HepG2 (cell line): ENCODE data around the gene TRPV2. TPM values are rescaled to one million over a fixed set of nuclear protein-coding genes. Genes with fewer than 3 reads are reported as not detected.

Source experiments
- ATAC-seq: fragments of 200-7000 bp; cut with Tn5 transposase; 3 replicates; pipeline ENCODE4 v1.9.1; 2020; ENCODE audit warnings: mild to moderate bottlenecking, moderate library complexity
- BruUV-seq: library from RNA; stranded (reverse); fragments of 400-500 nt; replicated peaks from 2 replicates; lab custom pipeline; 2021; lab: Mats Ljungman, UMichigan
- CTCF ChIA-PET: fragments of 300-600 bp; formaldehyde crosslinking; extraction: SDS; loops from one replicate; lab custom pipeline; 2021; ENCODE audit warnings: low total read pairs, inconsistent platforms, low intra/inter-chr PET ratio; lab: Yijun Ruan, JAX
- POLR2A ChIA-PET: fragments of 350-600 bp; sonication (Branson Sonifier 250); formaldehyde crosslinking; loops from one replicate; lab custom pipeline; 2020; ENCODE audit warnings: antibody characterized with exemption, inconsistent platforms; lab: Yijun Ruan, JAX
- DNase-seq: peaks from one replicate; pipeline ENCODE4 v3.0.0-alpha.2; 2015; ENCODE audit warnings: low spot score
- FAIRE-seq: peaks from 3 replicates; lab custom pipeline; 2011; peaks lifted over from hg19 to GRCh38; lab: Jason Lieb, UNC
- H2AFZ ChIP-seq: one replicate; pipeline ENCODE4 v1.6.1; 2011; ENCODE audit warnings: low read length, inconsistent platforms
- H3K27ac ChIP-seq: fragments of 300-600 bp; 3 replicates; pipeline ENCODE4 v1.8.0; 2011; ENCODE audit warnings: mixed run types, mild to moderate bottlenecking, mixed read lengths, low read length, inconsistent platforms; ENCODE audit not compliant: insufficient read depth; ENCODE audit errors: extremely low read length
- H3K27me3 ChIP-seq, 2 experiments: fragments of 200-600 bp in 1 of 2; 2 replicates in 1 of 2; 3 replicates in 1 of 2; pipeline versions ENCODE4 v1.6.0 to v1.8.0; 2011; ENCODE audit warnings: low read length in 2 of 2, mild to moderate bottlenecking in 2 of 2, moderate library complexity in 2 of 2, inconsistent platforms in 1 of 2; ENCODE audit not compliant: insufficient read depth in 2 of 2, control insufficient read depth in 1 of 2
- H3K36me3 ChIP-seq, 2 experiments: fragments of 200-600 bp in 1 of 2; replicated peaks in 1 of 2; 2 replicates in 1 of 2; 3 replicates in 1 of 2; pipeline versions ENCODE4 v1.5.1 to v1.8.0; 2011; ENCODE audit warnings: low read length in 2 of 2, inconsistent platforms in 1 of 2; ENCODE audit not compliant: insufficient read depth in 2 of 2, control insufficient read depth in 1 of 2
- H3K4me1 ChIP-seq: 2 replicates; pipeline ENCODE4 v1.5.1; 2012; ENCODE audit warnings: low read length, inconsistent platforms; ENCODE audit not compliant: insufficient read depth
- H3K4me2 ChIP-seq: 2 replicates; pipeline ENCODE4 v1.6.0; 2011; ENCODE audit warnings: low read depth, low read length, inconsistent platforms
- H3K4me3 ChIP-seq, 3 experiments: fragments of 200-600 bp in 1 of 3; sonication (generic), shearing (Covaris generic) in 1 of 3; replicated peaks in 1 of 3; 2 replicates each; pipeline ENCODE4 v1.5.1; 2011 to 2016; ENCODE audit warnings: low read length in 3 of 3, inconsistent platforms in 2 of 3, low read depth in 2 of 3, mild to moderate bottlenecking in 2 of 3, control low read depth in 1 of 3, mixed read lengths in 1 of 3; ENCODE audit not compliant: insufficient read depth in 1 of 3
- H3K79me2 ChIP-seq: one replicate; pipeline ENCODE4 v1.6.1; 2011; ENCODE audit warnings: low read length, inconsistent platforms; ENCODE audit not compliant: insufficient read depth
- H3K9ac ChIP-seq: 2 replicates; pipeline ENCODE4 v1.6.0; 2011; ENCODE audit warnings: mild to moderate bottlenecking, low read depth, low read length, inconsistent platforms; ENCODE audit not compliant: insufficient read depth
- H3K9me3 ChIP-seq: 2 replicates; pipeline ENCODE4 v1.5.1; 2012; ENCODE audit warnings: mild to moderate bottlenecking, low read length
- H4K20me1 ChIP-seq: 2 replicates; pipeline ENCODE4 v1.6.0; 2011; ENCODE audit warnings: inconsistent platforms, mild to moderate bottlenecking, low read length, moderate library complexity; ENCODE audit not compliant: insufficient read depth
- BORCS8-MEF2B ChIP-seq: sonication (generic); formaldehyde crosslinking; IDR thresholded peaks from 2 replicates; pipeline ENCODE4 v1.8.0; 2022; ENCODE audit warnings: mild to moderate bottlenecking, missing genetic modification reagents
- CEBPG ChIP-seq: IDR thresholded peaks from 2 replicates; pipeline ENCODE4 v1.6.1; 2016
- MXD4 ChIP-seq: IDR thresholded peaks from 2 replicates; pipeline ENCODE4 v1.6.1; 2016; ENCODE audit warnings: mild to moderate bottlenecking, missing biosample characterization, missing genetic modification reagents
- MYC ChIP-seq: sonication (generic); formaldehyde crosslinking; IDR thresholded peaks from 2 replicates; pipeline ENCODE4 v1.9.0; 2021; ENCODE audit warnings: missing genetic modification reagents, borderline replicate concordance
- NFE2L1 ChIP-seq: sonication (generic); formaldehyde crosslinking; IDR thresholded peaks from 2 replicates; pipeline ENCODE4 v1.4.0; 2020; ENCODE audit warnings: missing genetic modification reagents, mild to moderate bottlenecking, borderline replicate concordance
- PAWR ChIP-seq: sonication (generic); formaldehyde crosslinking; IDR thresholded peaks from 2 replicates; pipeline ENCODE4 v1.4.0; 2020; ENCODE audit warnings: missing genetic modification reagents, mild to moderate bottlenecking, borderline replicate concordance
- POLR2G ChIP-seq: fragments of 200-400 bp; formaldehyde crosslinking; IDR thresholded peaks from 2 replicates; pipeline ENCODE4 v1.6.1; 2018; ENCODE audit warnings: mild to moderate bottlenecking, low read depth, low read length, moderate library complexity
- REXO4 ChIP-seq: sonication (generic); formaldehyde crosslinking; IDR thresholded peaks from 2 replicates; pipeline ENCODE4 v1.8.0; 2022; ENCODE audit warnings: missing genetic modification reagents, mild to moderate bottlenecking, borderline replicate concordance
- SOX6 ChIP-seq, 2 experiments: fragments of 450-650 bp in 1 of 2; sonication (generic) in 1 of 2; formaldehyde crosslinking in 1 of 2; IDR thresholded peaks; 2 replicates each; pipeline versions ENCODE4 v1.4.0 to v1.6.1; 2017 to 2020; ENCODE audit warnings: antibody characterized with exemption in 1 of 2, mild to moderate bottlenecking in 1 of 2, missing genetic modification reagents in 1 of 2
- SP4 ChIP-seq: sonication (generic); formaldehyde crosslinking; IDR thresholded peaks from 2 replicates; pipeline ENCODE4 v1.8.1; 2023; ENCODE audit warnings: mild to moderate bottlenecking, missing genetic modification reagents
- ZC3H4 ChIP-seq: sonication (generic); formaldehyde crosslinking; IDR thresholded peaks from 2 replicates; pipeline ENCODE4 v1.4.0; 2020; ENCODE audit warnings: missing genetic modification reagents, borderline replicate concordance
- ZNF160 ChIP-seq: sonication (generic); formaldehyde crosslinking; IDR thresholded peaks from 2 replicates; pipeline ENCODE4 v1.8.0; 2022; ENCODE audit warnings: mild to moderate bottlenecking, inconsistent platforms, missing genetic modification reagents
- ZNF180 ChIP-seq: sonication (generic); formaldehyde crosslinking; IDR thresholded peaks from 2 replicates; pipeline ENCODE4 v1.4.0; 2020; ENCODE audit warnings: low read depth, missing genetic modification reagents, borderline replicate concordance
- ZNF326 ChIP-seq: sonication (generic); formaldehyde crosslinking; IDR thresholded peaks from 2 replicates; pipeline ENCODE4 v1.4.0; 2020; ENCODE audit warnings: missing genetic modification reagents, borderline replicate concordance
- ZNF333 ChIP-seq: sonication (generic); formaldehyde crosslinking; IDR thresholded peaks from 2 replicates; pipeline ENCODE4 v1.4.0; 2020; ENCODE audit warnings: mild to moderate bottlenecking, missing genetic modification reagents, borderline replicate concordance
- ZNF367 ChIP-seq: sonication (generic); formaldehyde crosslinking; IDR thresholded peaks from 2 replicates; pipeline ENCODE4 v1.4.0; 2020; ENCODE audit warnings: missing genetic modification reagents, borderline replicate concordance
- ZNF589 ChIP-seq: sonication (generic); formaldehyde crosslinking; conservative IDR thresholded peaks from 2 replicates; pipeline ENCODE4 v1.8.0; 2022; ENCODE audit warnings: mild to moderate bottlenecking, moderate library complexity, missing genetic modification reagents
- ZNF629 ChIP-seq: sonication (generic); formaldehyde crosslinking; conservative IDR thresholded peaks from 2 replicates; pipeline ENCODE4 v1.5.0; 2020; ENCODE audit warnings: missing genetic modification reagents
- ZNF747 ChIP-seq: sonication (generic); formaldehyde crosslinking; IDR thresholded peaks from 2 replicates; pipeline ENCODE4 v1.8.1; 2023; ENCODE audit warnings: missing genetic modification reagents, mild to moderate bottlenecking, borderline replicate concordance
- ZNF850 ChIP-seq: sonication (generic); formaldehyde crosslinking; conservative IDR thresholded peaks from 2 replicates; pipeline ENCODE4 v1.9.0; 2021; ENCODE audit warnings: mild to moderate bottlenecking, missing genetic modification reagents
- ZSCAN25 ChIP-seq: sonication (generic); formaldehyde crosslinking; IDR thresholded peaks from 2 replicates; pipeline ENCODE4 v1.8.0; 2022; ENCODE audit warnings: mild to moderate bottlenecking, missing genetic modification reagents
- WGBS: methylation state at CpG from one replicate; pipeline ENCODE4 v1.1.6; 2017; ENCODE audit warnings: low lambda C conversion rate; 5-methylcytosine and 5-hydroxymethylcytosine counted together
- in situ Hi-C: cut with HindIII; loops from 2 replicates; pipeline ENCODE4 v1.10.0; 2017; ENCODE audit warnings: low pct_unique_long_range_greater_than_20kb; ENCODE audit not compliant: extremely low pct_ligation_motif_present
- intact Hi-C: fragments of 100-400 bp; cut with micrococcal nuclease; formaldehyde crosslinking; loops from one replicate; pipeline ENCODE4 v1.10.0; 2022; ENCODE audit not compliant: unreplicated experiment
- polyA plus RNA-seq, 8 experiments: library from polyadenylated mRNA; depleted of rRNA in 3 of 8; stranded (reverse) in 7 of 8; unstranded in 1 of 8; fragments of >200 nt; fragmentation: Illumina TruSeq in 4 of 8; extraction: Trizol in 4 of 8; gene quantifications; 2 replicates each; pipeline versions ENCODE4 v1.2.1 to v1.2.3, GENCODE V29; 2011 to 2016; ENCODE audit warnings: low read depth in 4 of 8, missing spikeins in 1 of 8, mixed read lengths in 1 of 8; ENCODE audit not compliant: insufficient read depth in 1 of 8
- total RNA-seq, 5 experiments: library from RNA; depleted of rRNA; stranded (reverse); fragments of >200 nt; fragmentation: Illumina TruSeq; extraction: Trizol; gene quantifications; 2 replicates each; pipeline ENCODE4 v1.2.3, GENCODE V29; 2016; ENCODE audit warnings: low read depth in 1 of 5

Gene TRPV2
- total and polyA plus RNA-seq, 2 of the 13 experiments (the other 11 are each of a cell fraction or from before 2014, with no cell fraction given): 13.6 to 21.3 TPM

DNA sequence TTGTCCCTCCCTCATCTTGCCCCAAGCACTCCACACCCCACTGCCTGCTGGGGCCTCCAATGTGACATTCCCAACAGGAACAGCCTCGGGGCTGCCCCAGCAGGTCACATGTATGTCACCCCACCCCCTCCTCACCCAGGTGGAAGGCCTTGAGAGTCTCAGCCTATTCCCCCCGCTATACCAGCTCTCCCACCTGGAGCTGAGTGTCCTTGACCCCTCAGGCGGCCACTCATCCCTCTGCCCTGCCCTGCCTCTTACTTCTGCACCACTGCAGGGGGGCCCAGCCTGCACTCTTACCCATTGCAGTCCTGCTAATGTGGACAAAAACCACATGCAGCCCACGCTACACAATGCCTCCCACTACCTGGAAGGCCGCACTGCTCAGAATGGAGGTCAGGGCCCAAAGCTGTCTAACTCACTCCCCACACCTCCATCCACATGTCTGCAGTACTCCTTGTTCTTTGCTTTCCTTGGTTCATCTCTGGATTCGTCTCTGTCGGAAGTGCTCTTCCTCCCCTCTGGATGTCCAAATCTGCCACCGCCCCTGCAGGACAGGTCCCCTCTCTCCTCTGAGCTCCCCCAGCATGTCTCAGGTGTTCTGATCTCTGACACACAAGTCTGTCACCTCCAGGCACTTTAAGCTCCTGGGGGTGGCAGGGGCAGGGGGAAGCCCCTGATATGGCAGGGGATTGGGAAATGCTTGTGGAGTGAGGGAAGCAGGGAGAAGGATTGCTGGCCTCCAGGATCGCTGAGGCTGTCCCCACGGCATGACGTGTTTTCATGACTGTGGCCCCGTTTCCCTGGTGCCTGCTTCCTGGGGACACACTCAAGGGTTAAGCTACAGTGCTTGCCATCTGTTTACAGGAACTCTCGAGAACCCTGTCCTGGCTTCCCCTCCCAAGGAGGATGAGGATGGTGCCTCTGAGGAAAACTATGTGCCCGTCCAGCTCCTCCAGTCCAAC lies 20.8 kb downstream of the TRPV2 start (continued):
- 0 out of 2 replicates have a peak, but pooled peaks have one; percentile 58 for TF ChIP-seq ZNF333 (CRISPR knock-in tag)
- TF ChIP-seq ZC3H4 (CRISPR knock-in tag): peak; percentile 59; the same call in 1 of the 2 replicates
- peak; percentile 98 for TF ChIP-seq ZSCAN25 (CRISPR knock-in tag)
- TF ChIP-seq SOX6 (IDR thresholded peaks at IDR 0.05): no peak
- TF ChIP-seq SOX6 (CRISPR knock-in tag; IDR thresholded peaks at IDR 0.05): 0 out of 2 replicates have a peak, but pooled peaks have one; percentile 31
- TF ChIP-seq MYC (CRISPR knock-in tag): 0 out of 2 replicates have a peak, but pooled peaks have one; percentile 40
- 0 out of 2 replicates have a peak, but pooled peaks have one; percentile 49 for TF ChIP-seq ZNF160 (CRISPR knock-in tag)

DNA sequence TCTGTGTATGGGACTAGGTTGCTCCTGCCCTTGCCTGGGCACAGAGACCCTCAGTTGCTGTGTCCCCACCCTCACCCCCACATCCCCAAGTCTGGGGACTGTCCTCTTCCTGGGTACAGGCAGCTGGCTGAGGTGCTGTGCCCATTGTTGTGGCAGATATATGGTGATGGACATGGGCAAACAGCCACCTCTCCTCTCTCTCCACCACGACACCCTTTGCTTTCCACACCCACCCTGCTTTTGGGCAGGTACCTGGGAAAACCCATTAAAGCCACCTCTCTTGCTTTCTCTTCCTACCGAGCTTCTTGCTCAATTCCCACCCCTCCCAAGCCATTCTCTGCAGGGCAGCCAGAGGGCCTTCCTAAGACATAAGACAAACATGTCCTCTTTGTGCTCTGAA lies 21.7 kb downstream of the TRPV2 start:
- DNase-seq (no peak), ATAC-seq (no peak), FAIRE-seq (peak; percentile 30)
- peaks cover 33% of the 10 kb centered on the region for H3K79me2 ChIP-seq
- in situ Hi-C loops: no loop called here
- WGBS: 20% methylated on average over 2 of the region's 2 CpGs
- H3K4me3 ChIP-seq: peak overlapping the region in 1 of 3 experiments; percentile 59; a peak in 3 of 6 replicates
- H3K27ac ChIP-seq: peak overlapping the region; percentile 42
- H3K9me3 ChIP-seq: no peaks in the 10 kb centered on the region
- ChIA-PET CTCF (no interaction called here), POLR2A (interaction anchor here (0.8 to 2.8 kb wide), 8 partner anchors 8 to 151 kb away, joined by 3 to 25 read pairs (median 6); partner anchors contain the start of gene UBB)
- intact Hi-C loops: no loop called here
- no TSS peak for BruUV-seq
- peak overlapping the region; percentile 78 for H3K4me2 ChIP-seq
- H3K9ac ChIP-seq: peak overlapping the region; percentile 52
- no peak overlapping the region for H2AFZ ChIP-seq
- peaks cover 26% of the 10 kb centered on the region for H4K20me1 ChIP-seq
- H3K27me3 ChIP-seq: no peaks in the 10 kb centered on the region; a peak in 1 of 5 replicates
- peaks cover 61% of the 10 kb centered on the region for H3K4me1 ChIP-seq
- H3K36me3 ChIP-seq: peaks cover 9 to 26% of the 10 kb centered on the region in 2 experiments; a peak in 4 of 5 replicates
- no peak for TF ChIP-seq ZNF850 (CRISPR knock-in tag)
- TF ChIP-seq ZNF326 (CRISPR knock-in tag): no peak
- TF ChIP-seq BORCS8-MEF2B: 0 out of 2 replicates have a peak, but pooled peaks have one; percentile 6
- no peak for TF ChIP-seq ZNF747 (CRISPR knock-in tag)
- TF ChIP-seq POLR2G: no peak
- TF ChIP-seq MXD4: no peak
- no peak for TF ChIP-seq ZNF367
- no peak for TF ChIP-seq ZNF180
- TF ChIP-seq ZNF589 (CRISPR knock-in tag): 0 out of 2 replicates have a peak, but pooled peaks have one; percentile 6
- peak; percentile 26; the same call in 1 of the 2 replicates for TF ChIP-seq CEBPG (CRISPR knock-in tag)
- no peak for TF ChIP-seq REXO4 (CRISPR knock-in tag)
- no peak for TF ChIP-seq PAWR (CRISPR knock-in tag)
- peak; percentile 68 for TF ChIP-seq ZNF629
- no peak for TF ChIP-seq SP4 (CRISPR knock-in tag)
- TF ChIP-seq NFE2L1 (CRISPR knock-in tag): no peak
